ENCODE measurements around the gene CARD10. TPM values are rescaled to one million over a fixed set of nuclear protein-coding genes. Genes with fewer than 3 reads are reported as not detected.

The CARD10 gene
- total RNA-seq, 2 donors from 2014 or later, result 20.3 to 24.4 TPM

DNA sequence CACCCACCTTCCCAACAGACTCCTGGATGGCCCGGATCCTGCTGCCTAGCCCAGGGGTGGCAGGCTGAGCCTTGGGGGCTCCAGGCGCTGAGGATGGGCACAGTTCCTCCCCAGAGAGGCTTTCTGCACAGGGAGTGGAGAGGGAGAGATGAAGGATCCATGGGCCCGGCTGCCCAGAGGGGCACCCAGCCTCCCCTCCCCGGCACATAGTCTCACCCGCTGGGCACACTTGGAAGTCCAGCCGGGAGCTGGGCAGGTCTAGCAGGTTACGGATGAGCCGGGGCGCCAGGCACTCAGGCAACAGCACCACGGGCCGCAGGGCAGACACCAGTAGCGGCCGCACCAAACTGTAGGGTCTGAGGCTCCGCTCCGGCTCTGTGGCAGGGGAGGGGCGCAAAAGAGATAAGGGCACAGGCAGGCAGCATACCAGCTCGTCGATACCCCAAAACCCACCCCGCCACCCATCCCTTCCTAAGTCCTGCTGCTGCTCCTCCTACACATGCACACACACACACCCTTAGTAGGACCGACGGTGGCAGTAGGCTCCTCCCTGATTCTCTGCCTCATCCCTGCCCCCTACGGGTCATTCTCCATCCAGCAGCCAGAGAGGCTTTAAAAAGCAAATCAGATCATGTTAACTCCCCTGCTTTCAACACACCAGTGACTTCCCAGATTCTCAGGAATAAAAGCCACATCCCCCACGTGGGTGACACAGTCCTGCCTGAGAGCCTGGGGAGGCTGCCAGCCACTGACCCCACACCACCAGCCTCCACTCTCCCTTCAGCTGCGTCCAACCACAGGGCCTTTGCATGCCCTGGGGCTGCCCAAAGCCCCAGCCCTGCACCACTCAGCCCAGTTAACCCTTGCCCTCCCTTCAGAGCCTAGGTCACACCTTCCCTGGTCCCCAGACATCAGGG, 26.5 kb downstream of the CARD10 start:
- H3K4me1 Mint-ChIP-seq, result peaks cover 11% of the 10 kb centered on the region
- H3K9me3 Mint-ChIP-seq, result no peaks in the 10 kb centered on the region
- H3K27ac Mint-ChIP-seq, result peak overlapping the region; percentile 52
- TF ChIP-seq, protein P1, sequence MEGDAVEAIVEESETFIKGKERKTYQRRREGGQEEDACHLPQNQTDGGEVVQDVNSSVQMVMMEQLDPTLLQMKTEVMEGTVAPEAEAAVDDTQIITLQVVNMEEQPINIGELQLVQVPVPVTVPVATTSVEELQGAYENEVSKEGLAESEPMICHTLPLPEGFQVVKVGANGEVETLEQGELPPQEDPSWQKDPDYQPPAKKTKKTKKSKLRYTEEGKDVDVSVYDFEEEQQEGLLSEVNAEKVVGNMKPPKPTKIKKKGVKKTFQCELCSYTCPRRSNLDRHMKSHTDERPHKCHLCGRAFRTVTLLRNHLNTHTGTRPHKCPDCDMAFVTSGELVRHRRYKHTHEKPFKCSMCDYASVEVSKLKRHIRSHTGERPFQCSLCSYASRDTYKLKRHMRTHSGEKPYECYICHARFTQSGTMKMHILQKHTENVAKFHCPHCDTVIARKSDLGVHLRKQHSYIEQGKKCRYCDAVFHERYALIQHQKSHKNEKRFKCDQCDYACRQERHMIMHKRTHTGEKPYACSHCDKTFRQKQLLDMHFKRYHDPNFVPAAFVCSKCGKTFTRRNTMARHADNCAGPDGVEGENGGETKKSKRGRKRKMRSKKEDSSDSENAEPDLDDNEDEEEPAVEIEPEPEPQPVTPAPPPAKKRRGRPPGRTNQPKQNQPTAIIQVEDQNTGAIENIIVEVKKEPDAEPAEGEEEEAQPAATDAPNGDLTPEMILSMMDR (conservative IDR thresholded peaks at IDR 0.05), result peak; percentile 75
- Histone ChIP-seq H3K27me3 (ENCODE audit: control insufficient read depth, insufficient read depth, low read length, poor library complexity, severe bottlenecking) (no peaks in the 10 kb centered on the region), H3K4me3 (ENCODE audit: low read length) (no peak overlapping the region), H3K27ac (ENCODE audit: low read depth, low read length) (no peak overlapping the region), H3K9me3 (ENCODE audit: control insufficient read depth, low read length) (no peaks in the 10 kb centered on the region), H3K36me3 (ENCODE audit: control insufficient read depth, insufficient read depth, low read length) (no peaks in the 10 kb centered on the region), H3K4me1 (ENCODE audit: control insufficient read depth, insufficient read depth, low read length) (peaks cover 4% of the 10 kb centered on the region), H3K9ac (ENCODE audit: extremely low read depth, low read length, poor library complexity, severe bottlenecking) (no peak overlapping the region)
- 77 to 79% methylated on average over 16 to 23 of the region's 24 CpGs for WGBS, 2 experiments (ENCODE audit: insufficient coverage in 1 of 2, insufficient read length in 1 of 2)
- peak; percentile 91 for DNase-seq
- peaks cover 35% of the 10 kb centered on the region for H3K36me3 Mint-ChIP-seq (ENCODE audit: low read depth)
- no peak overlapping the region for H3K4me3 Mint-ChIP-seq
- no peaks in the 10 kb centered on the region for H3K27me3 Mint-ChIP-seq (ENCODE audit: insufficient read depth)

DNA sequence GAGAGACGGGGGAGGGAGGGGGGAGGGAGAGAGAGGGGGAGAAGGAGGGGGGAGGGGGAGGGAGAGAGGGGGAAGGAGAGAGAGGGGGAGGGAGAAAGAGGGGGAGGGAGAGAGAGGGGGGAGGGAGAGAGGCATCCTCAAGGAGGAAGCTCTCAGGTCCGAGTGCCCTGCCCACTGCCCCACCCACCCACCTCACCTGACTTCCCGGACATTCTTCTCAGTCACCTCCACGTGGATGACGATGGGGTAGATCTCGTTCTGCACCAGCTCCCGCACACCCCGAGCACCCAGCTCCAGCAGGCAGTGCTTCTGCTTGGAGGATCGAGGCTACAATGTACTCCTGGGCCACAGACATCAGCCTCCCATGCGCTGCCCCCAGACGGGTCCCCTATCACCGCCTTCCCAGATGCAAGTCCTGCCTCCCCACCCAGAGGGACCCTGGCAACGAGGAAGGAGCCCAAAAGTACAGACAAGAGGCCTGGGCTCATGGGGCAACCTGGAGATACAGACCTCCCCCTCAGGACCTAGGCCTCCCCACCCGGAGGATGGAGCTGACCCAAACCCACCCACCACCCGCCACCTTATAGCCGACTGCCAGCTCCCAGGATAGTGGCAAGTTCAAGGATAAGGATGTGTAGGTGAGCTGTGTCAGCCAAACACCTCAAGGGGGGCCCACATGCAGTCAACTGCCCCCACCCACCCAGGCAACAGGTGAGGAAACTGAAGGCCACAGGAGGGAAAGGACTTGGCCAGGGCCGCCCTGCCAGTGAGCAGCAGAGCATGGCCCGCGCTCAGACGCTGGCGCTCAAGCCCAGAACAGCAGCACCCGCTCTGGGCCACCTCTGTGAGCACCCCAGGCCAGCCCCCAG, 27.4 kb downstream of the CARD10 start:
- H3K36me3 Mint-ChIP-seq (ENCODE audit: low read depth), result peaks cover 31% of the 10 kb centered on the region
- TF ChIP-seq, protein P1 (conservative IDR thresholded peaks at IDR 0.05), result no peak
- Histone ChIP-seq H3K36me3 (ENCODE audit: control insufficient read depth, insufficient read depth, low read length) (no peaks in the 10 kb centered on the region), H3K4me3 (ENCODE audit: low read length) (no peak overlapping the region), H3K27me3 (ENCODE audit: control insufficient read depth, insufficient read depth, low read length, poor library complexity, severe bottlenecking) (no peaks in the 10 kb centered on the region), H3K27ac (ENCODE audit: low read depth, low read length) (no peak overlapping the region), H3K4me1 (ENCODE audit: control insufficient read depth, insufficient read depth, low read length) (peaks cover 4% of the 10 kb centered on the region), H3K9me3 (ENCODE audit: control insufficient read depth, low read length) (no peaks in the 10 kb centered on the region), H3K9ac (ENCODE audit: extremely low read depth, low read length, poor library complexity, severe bottlenecking) (no peak overlapping the region)
- WGBS, 2 experiments (ENCODE audit: insufficient coverage in 1 of 2, insufficient read length in 1 of 2), result 77 to 93% methylated on average over 9 to 21 of the region's 22 CpGs
- H3K4me3 Mint-ChIP-seq, result no peak overlapping the region
- H3K4me1 Mint-ChIP-seq, result peaks cover 20% of the 10 kb centered on the region
- no peak for DNase-seq
- no peaks in the 10 kb centered on the region for H3K9me3 Mint-ChIP-seq
- peaks cover 3% of the 10 kb centered on the region for H3K27me3 Mint-ChIP-seq (ENCODE audit: insufficient read depth)
- no peak overlapping the region for H3K27ac Mint-ChIP-seq

DNA sequence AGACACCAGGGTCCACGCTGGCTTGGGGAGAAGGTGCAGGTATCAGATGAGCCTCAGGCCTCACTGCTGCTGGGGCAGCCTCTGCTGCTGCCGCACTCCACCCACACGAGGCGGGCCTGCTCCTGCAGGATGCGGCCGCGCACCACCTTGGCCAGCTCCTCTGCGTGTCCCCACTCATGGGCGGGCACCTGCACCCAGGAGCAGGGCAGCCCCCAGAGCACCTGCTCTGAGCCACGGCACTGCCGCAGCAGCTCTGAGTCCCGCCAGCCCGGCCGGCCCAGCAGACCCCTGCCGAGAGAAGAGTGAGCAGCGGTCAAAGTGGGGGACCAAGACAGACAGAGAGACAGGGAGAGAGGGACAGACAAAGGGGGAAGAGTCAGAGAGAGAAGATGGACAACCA, 28.1 kb downstream of the CARD10 start:
- TF ChIP-seq, protein P1 (conservative IDR thresholded peaks at IDR 0.05), result no peak

More for the DNA sequence above, 28.1 kb downstream of the CARD10 start:
- no peak overlapping the region for H3K9ac ChIP-seq (ENCODE audit: extremely low read depth, low read length, poor library complexity, severe bottlenecking)
- Mint-ChIP-seq H3K4me3 (no peak overlapping the region), H3K27me3 (ENCODE audit: insufficient read depth) (peaks cover 4% of the 10 kb centered on the region), H3K4me1 (peaks cover 25% of the 10 kb centered on the region), H3K36me3 (ENCODE audit: low read depth) (peaks cover 28% of the 10 kb centered on the region), H3K27ac (no peak overlapping the region), H3K9me3 (no peaks in the 10 kb centered on the region)
- peak overlapping the region; percentile 38 for H3K27ac ChIP-seq (ENCODE audit: low read depth, low read length)
- H3K27me3 ChIP-seq (ENCODE audit: control insufficient read depth, insufficient read depth, low read length, poor library complexity, severe bottlenecking), result no peaks in the 10 kb centered on the region
- no peaks in the 10 kb centered on the region for H3K9me3 ChIP-seq (ENCODE audit: control insufficient read depth, low read length)
- DNase-seq, result no peak
- 88 to 94% methylated on average over 11 to 16 of the region's 16 CpGs for WGBS, 2 experiments (ENCODE audit: insufficient coverage in 1 of 2, insufficient read length in 1 of 2)
- H3K36me3 ChIP-seq (ENCODE audit: control insufficient read depth, insufficient read depth, low read length), result no peaks in the 10 kb centered on the region
- peaks cover 4% of the 10 kb centered on the region for H3K4me1 ChIP-seq (ENCODE audit: control insufficient read depth, insufficient read depth, low read length)
- no peak overlapping the region for H3K4me3 ChIP-seq (ENCODE audit: low read length)
